Hepatocyte (in vitro differentiated cells): ENCODE data around the gene PITPNC1. TPM values are rescaled to one million over a fixed set of nuclear protein-coding genes. Genes with fewer than 3 reads are reported as not detected.

ENCODE experiments used
- microRNA counts: library from miRNA; unstranded; fragments of <30 nt; microRNA quantifications from one replicate; lab custom pipeline; 2017
- microRNA-seq: library from miRNA; unstranded; fragments of <30 nt; microRNA quantifications from one replicate; pipeline ENCODE4, GENCODE V29; 2017
- polyA plus RNA-seq: library from polyadenylated mRNA; unstranded; fragments of >200 nt; fragmentation: Nextera tagmentation; extraction: Ambion mirVana; gene quantifications from 2 replicates; pipeline ENCODE4 v1.2.1, GENCODE V29; 2016
- small RNA-seq: library from RNA; depleted of rRNA; stranded (forward); fragments of <200 nt; gene quantifications from one replicate; pipeline ENCODE3, GENCODE V24; 2014
- total RNA-seq: library from RNA; depleted of rRNA; stranded (reverse); fragments of >200 nt; gene quantifications from 2 replicates; pipeline ENCODE4 v1.2.3, GENCODE V29; 2014

The PITPNC1 gene
- total and polyA plus RNA-seq, 2 experiments from 2014 or later, result 4.6 to 8.1 TPM

MicroRNAs within 50 kb of the gene (microRNA counts, 767-probe panel; counts per million panel counts)
- microRNA hsa-miR-548aa (lab: Ali Mortazavi, UCI) (8,959 counts per million, percentile 67 among the panel's probes with 10 or more counts), microRNA hsa-miR-548d-3p (lab: Ali Mortazavi, UCI) (not detected), microRNA hsa-miR-548d-5p (lab: Ali Mortazavi, UCI) (not detected)

Small RNAs within 50 kb of the gene (microRNA-seq; reads per million reads assigned to microRNA genes)
- gene MIR548AA2, result not detected
- gene MIR548D2, result not detected

Small RNAs within 50 kb of the gene (small RNA-seq; reads per million reads assigned to genes)
- gene MIR548AA2, result not detected
- gene MIR548D2, result not detected
- not detected for gene RF00019
- gene RN7SL756P, result not detected
- gene SNORA38B, result 1.6 reads per million, percentile 83 among the genes with 10 or more reads in this experiment

Other genes starting within 250 kb of the PITPNC1 start
- gene HELZ, start 132.1 kb upstream of the PITPNC1 start, total RNA-seq, result 47.1 and 77.2 TPM in 2 replicates
- 32.7 and 34.1 TPM in 2 replicates for gene HELZ, start 132.1 kb upstream of the PITPNC1 start, polyA plus RNA-seq
- gene PSMD12, start 10.7 kb upstream of the PITPNC1 start, total RNA-seq, result 27.1 and 28.4 TPM in 2 replicates
- gene PSMD12, start 10.7 kb upstream of the PITPNC1 start, polyA plus RNA-seq, result 62.8 and 65.3 TPM in 2 replicates